ENCODE data around the gene FAM227A. TPM values are rescaled to one million over a fixed set of nuclear protein-coding genes. Genes with fewer than 3 reads are reported as not detected.

FAM227A gene
- total and polyA plus RNA-seq, 2 of the 8 experiments (the other 6 are each of a cell fraction or from before 2014, with no cell fraction given): 2.1 to 3.9 TPM

GRCh38 chr22:38599466-38599865, 56.7 kb downstream of the FAM227A start:
- Histone ChIP-seq H3K9ac (replicated peaks in 1 of 4; ENCODE audit: extremely low read depth in 1 of 4, low read depth in 3 of 4, low read length in 3 of 4) (no peak overlapping the region), H3K4ac (replicated peaks; ENCODE audit: insufficient read length, low read depth, low read length) (no peak overlapping the region), H2AFZ (ENCODE audit: low read length) (no peak overlapping the region), H2BK120ac (replicated peaks; ENCODE audit: low read depth, low read length) (no peak overlapping the region), H4K91ac (replicated peaks; ENCODE audit: insufficient read length, low read length) (no peak overlapping the region), H3K4me2 (ENCODE audit: insufficient read depth in 1 of 2, low read depth in 2 of 2, low read length in 2 of 2) (no peak overlapping the region), H2BK5ac (ENCODE audit: low read depth, low read length) (no peak overlapping the region), H3K36me3 (ENCODE audit: control insufficient read depth in 2 of 4, insufficient read depth in 4 of 4, low read length in 3 of 4) (no peaks in the 10 kb centered on the region; a peak in 1 of 8 replicates), H4K20me1 (replicated peaks in 1 of 2; ENCODE audit: control insufficient read depth in 1 of 2, insufficient read depth in 2 of 2, low read length in 2 of 2) (no peaks in the 10 kb centered on the region), H3K18ac (ENCODE audit: extremely low read depth, low read length) (no peak overlapping the region), H3K4me1 (replicated peaks in 1 of 4; ENCODE audit: control insufficient read depth in 3 of 4, insufficient read depth in 4 of 4, low read length in 3 of 4) (no peaks in the 10 kb centered on the region), H4K8ac (ENCODE audit: extremely low read depth, insufficient read depth, low read length) (no peak overlapping the region), H3K56ac (replicated peaks; ENCODE audit: insufficient read length, low read depth, low read length) (no peak overlapping the region), H3K23me2 (ENCODE audit: low read depth, low read length) (no peaks in the 10 kb centered on the region), H3K79me1 (ENCODE audit: low read depth, low read length) (no peaks in the 10 kb centered on the region), H3K79me2 (ENCODE audit: control insufficient read depth in 1 of 2, insufficient read depth in 2 of 2, low read length in 2 of 2) (no peaks in the 10 kb centered on the region), H3K23ac (ENCODE audit: insufficient read length) (no peak overlapping the region), H3K4me3 (ENCODE audit: extremely low read depth in 1 of 4, insufficient read depth in 2 of 4, low read depth in 3 of 4, low read length in 4 of 4) (no peak overlapping the region), H3K27me3 (replicated peaks in 1 of 4; ENCODE audit: control insufficient read depth in 3 of 4, extremely low read depth in 1 of 4, insufficient read depth in 3 of 4, low read length in 3 of 4) (no peaks in the 10 kb centered on the region), H2BK12ac (ENCODE audit: low read depth, low read length) (no peak overlapping the region), H2AK5ac (ENCODE audit: low read depth, low read length) (no peak overlapping the region), H2BK15ac (ENCODE audit: low read length) (no peak overlapping the region), H3K9me3 (ENCODE audit: insufficient read depth in 2 of 2, low read depth in 1 of 2, low read length in 1 of 2) (no peaks in the 10 kb centered on the region), H4K5ac (ENCODE audit: insufficient read length, low read depth, low read length) (no peak overlapping the region), H2BK20ac (ENCODE audit: low read length) (no peak overlapping the region), H3K14ac (ENCODE audit: insufficient read length) (no peak overlapping the region), H3K27ac (ENCODE audit: low read depth, low read length) (no peak overlapping the region)
- DNase-seq (ENCODE audit: low read depth in 1 of 2, low spot score in 2 of 2) (no peak), FAIRE-seq (no peak)
- WGBS, 2 experiments (ENCODE audit: extremely low coverage in 1 of 2, insufficient coverage in 1 of 2, insufficient read length in 1 of 2, insufficient replicate concordance in 2 of 2, low coverage in 1 of 2, low lambda C conversion rate in 2 of 2, missing lambda C conversion rate in 1 of 2): 89% methylated on average over 10 of the region's 10 CpGs; no CpG with 5 or more reads in 1 of the 2 experiments
- ChIA-PET POLR2A (ENCODE audit: partially characterized antibody) (no interaction called here), CTCF (ENCODE audit: partially characterized antibody) (no interaction called here)
- TF ChIP-seq HDAC2 (IDR thresholded peaks at IDR 0.05; ENCODE audit: borderline replicate concordance in 1 of 2, low read depth in 2 of 2, low read length in 2 of 2) (no peak), POLR2AphosphoS5 (IDR thresholded peaks at IDR 0.05; ENCODE audit: low read depth, low read length) (no peak), EGR1 (IDR thresholded peaks at IDR 0.05; ENCODE audit: borderline replicate concordance, low read depth, low read length) (no peak), TAF1 (IDR thresholded peaks at IDR 0.05; ENCODE audit: low read depth, low read length) (no peak), CEBPB (IDR thresholded peaks at IDR 0.05; ENCODE audit: low read depth, low read length) (no peak), KDM5A (IDR thresholded peaks at IDR 0.05; ENCODE audit: low read length) (no peak), SIN3A (conservative IDR thresholded peaks at IDR 0.05 in 1 of 2, IDR thresholded peaks at IDR 0.05 in 1 of 2; ENCODE audit: low read depth in 1 of 2, low read length in 2 of 2) (no peak), SIRT6 (IDR thresholded peaks at IDR 0.05; ENCODE audit: low read length) (no peak), PHF8 (conservative IDR thresholded peaks at IDR 0.05; ENCODE audit: low read depth, low read length) (no peak), MAFK (IDR thresholded peaks at IDR 0.05; ENCODE audit: low read depth, low read length) (no peak), RAD21 (IDR thresholded peaks at IDR 0.05 in 1 of 2, conservative IDR thresholded peaks at IDR 0.05 in 1 of 2; ENCODE audit: low read depth in 2 of 2, low read length in 2 of 2) (no peak), CBX8 (IDR thresholded peaks at IDR 0.05; ENCODE audit: borderline replicate concordance, low read depth, low read length) (no peak), EZH2 (IDR thresholded peaks at IDR 0.05; ENCODE audit: low read depth, low read length, severe bottlenecking) (no peak), TCF12 (IDR thresholded peaks at IDR 0.05; ENCODE audit: low read depth, low read length) (no peak), CREB1 (IDR thresholded peaks at IDR 0.05) (no peak), JUN (IDR thresholded peaks at IDR 0.05; ENCODE audit: low read depth, low read length) (no peak)
